DMS53 (cell line): Measurements from ENCODE around the gene HECW1.

Experiments used
- DNase-seq: peaks from one replicate; lab custom pipeline; 2025; lab: John Stamatoyannopoulos, UW

HECW1 gene

DNA sequence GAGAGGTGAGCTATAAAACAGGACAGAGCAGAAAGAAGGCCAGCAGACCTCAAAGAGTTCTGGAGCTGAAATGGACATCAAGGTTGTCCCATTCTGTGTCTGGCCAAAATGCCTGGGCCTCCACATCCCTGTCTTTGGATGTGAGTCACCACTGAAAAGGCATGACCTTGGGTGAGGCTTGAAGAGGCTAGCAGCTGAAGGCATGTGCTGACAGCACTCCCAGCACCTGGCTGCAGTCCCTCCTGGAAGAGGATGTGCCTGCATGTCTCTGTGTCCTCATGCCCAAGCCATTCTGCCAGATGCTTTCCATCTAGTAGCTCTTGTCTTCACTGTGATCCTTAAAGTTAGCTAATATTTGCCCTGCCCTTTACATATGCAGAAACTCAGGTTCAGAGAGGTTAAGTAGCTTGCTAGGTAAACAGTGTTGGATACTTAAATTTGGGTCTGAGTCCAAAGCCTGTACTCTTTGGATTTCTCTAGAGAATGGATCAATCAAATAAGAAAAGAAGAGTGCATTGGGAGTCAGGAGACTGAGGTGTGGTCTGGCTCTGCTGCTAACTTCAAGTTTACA lies 35.8 kb downstream of the HECW1 start:
- peak; percentile 82 for DNase-seq

DNA sequence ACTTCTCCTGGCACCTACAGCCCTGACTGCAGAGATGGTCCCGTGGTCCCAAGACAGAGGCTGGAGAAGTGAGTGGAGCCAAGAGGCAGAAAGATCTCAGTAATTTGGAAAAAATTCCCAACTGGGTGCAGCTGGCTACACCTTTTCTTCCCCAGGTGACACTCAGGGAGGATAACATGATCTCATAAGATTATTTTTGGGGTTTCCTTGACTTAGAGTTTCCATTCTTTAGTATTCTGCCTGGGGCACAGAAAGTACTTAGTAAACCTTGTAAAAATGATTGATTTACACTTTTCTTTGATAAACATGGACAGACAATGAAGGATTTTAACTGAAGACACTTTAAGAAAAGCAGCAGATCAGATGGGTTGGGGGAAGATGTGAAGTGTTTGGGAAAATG lies 38.6 kb downstream of the HECW1 start:
- DNase-seq = no peak

DNA sequence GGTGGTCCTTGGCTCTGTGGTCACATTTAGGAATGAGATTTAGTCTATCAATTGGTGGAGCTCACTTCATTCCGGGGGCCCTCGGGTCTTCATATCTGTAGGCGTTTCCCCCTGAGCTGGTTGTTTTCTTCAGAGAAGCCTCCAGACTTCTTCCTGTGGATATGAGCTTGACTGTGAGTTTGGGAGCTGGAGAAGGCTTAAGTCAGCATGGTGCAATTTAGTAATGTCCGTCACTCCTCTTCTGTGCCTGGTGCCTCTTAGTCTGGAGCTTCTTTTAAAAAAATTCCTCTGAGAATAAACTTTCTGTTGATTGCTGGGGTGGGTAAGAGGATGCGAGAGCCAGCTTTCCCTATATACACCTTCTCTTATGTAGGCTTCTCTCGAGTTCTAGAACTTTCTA lies 40.2 kb downstream of the HECW1 start:
- DNase-seq = no peak

DNA sequence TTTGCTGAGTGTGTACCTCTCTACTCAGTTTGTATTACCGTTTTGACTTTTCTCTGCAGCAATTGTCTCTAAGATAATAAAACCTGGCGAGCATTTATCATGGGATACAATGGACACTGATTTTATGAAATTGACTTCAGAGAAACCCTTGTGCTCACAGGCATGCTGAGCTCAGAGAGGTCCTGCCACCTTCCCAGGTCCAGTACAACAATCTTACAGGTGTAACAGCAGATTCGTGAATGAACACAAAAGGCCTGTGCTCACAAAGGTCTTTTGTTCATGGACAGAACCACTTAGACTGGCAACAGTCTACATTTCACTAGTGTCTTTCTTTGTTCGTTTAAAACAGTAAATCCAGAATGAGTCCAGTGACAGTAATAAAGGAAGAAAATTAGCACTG lies 43.2 kb downstream of the HECW1 start:
- DNase-seq = no peak

DNA sequence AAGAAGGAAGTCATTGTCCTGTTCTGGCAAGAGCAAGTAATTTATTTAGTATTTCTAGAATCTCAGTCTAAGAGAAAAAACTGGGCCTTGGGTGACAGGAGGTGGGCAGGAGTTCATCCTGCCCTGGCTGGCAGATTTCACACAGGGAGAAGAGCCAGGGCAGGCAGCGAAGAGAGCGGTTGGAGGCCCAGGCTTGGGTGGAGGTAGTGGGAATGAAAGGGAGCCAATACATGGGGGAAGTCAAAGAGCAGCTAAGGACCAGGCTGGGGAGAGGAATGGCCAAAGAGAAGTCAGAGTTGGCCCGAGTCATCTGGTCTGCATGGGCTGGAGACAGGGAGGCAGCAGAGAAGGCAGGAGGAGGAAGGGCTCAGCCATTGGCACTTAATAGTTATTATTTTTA lies 51.4 kb downstream of the HECW1 start:
- no peak for DNase-seq

DNA sequence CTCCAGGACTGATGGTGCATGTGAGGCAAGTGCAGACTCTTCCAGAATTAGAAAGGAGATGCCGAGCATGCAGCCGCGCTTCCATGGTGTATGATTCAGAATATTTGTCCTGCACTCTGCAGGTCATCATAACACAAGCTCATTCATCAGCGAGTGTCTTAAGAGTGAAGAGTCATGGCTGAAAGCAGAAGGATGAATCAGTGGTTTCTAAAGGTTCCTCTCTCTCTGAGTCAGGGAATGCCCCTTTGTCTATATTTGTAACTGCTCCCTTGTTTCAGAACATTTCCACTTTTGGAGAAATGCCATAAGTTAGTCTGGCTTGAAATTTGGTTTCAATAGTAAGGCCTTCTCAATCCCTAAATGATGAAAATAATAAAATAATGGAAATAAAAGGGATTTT lies 52.3 kb downstream of the HECW1 start:
- peak; percentile 43 for DNase-seq

DNA sequence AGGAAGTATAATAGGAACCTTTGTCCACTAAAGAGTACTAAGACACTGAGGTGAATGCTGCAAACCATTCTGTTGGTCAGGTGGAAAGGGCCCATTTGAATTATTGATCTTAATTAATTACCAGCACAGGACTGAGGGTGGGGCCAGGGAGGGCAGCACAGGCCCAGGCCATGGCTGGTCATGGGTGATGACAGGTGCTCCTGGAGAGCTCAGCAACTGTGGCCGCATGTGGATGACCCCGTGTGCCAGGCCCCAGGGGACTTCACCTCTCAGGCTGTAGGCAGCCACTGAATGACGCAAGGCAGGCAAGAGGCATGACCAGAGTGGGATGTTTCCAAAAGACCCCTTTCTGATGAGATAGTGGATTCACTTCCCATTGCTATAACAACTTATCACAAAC lies 54.2 kb downstream of the HECW1 start:
- DNase-seq = no peak

DNA sequence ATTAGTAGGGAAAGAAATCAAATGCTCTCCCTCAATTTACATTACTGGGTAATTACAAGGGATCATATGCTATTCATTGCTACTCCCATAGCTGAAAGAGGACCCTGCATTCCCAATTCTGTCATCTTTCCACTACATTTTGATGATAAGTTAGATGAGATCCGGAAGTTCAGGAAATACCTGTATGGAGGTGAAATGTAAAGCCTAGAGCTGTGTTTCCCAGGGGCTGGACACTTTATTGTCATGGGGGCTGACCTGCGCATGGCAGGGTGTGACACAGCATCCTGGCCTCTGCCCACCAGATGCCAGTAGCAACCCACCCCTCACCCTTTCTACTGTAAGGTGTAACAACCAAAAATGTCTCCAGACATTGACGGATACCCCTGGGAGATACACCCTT lies 56.6 kb downstream of the HECW1 start:
- DNase-seq = no peak

DNA sequence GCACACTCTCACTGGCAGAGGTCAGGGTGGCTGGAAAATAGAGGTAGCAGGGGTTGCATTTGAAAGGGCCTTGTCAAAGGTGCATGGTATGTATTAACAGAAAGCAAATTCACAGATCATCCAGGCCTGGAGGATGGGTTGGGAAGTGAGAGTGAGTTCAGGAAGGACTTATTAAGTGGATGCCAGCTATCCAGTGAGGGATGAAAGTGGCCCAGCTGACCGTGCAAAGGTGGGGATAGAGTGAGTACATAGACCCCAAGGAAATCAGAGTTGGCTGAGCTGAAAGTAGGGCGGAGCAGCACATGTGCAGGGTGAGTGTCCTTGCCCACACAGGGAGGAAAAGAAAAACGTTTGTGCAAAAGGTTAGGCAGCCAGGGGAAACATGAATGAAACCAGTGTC lies 58.1 kb downstream of the HECW1 start:
- DNase-seq = no peak

DNA sequence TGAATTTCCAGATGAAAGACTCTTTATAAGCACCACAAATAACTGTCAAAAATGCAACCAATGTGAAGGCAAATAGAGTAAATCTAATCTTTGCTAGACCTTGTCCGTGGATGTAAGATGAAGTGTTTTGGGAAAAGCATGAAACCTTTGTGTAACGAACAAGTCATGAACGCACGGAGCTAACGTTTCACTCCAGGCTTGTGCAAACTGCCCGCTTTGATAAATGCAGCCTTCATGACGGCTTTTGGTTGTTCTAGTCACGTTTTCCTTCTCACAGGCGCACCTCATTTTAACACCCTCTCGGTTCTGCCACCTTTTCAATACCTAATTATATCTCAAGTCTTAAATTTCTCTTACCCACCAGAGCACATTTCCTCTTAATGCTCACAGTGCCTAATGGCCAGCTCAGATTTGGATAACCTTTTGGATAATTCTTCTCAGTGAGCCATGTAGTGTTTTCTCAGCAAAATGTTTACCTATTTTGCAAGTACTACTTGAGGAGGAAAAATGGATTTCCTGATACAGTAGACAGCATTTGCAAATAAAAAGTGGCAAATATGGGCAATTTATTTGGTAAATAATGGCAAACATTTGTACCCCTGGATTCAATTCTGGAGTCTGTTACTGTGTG lies 63.2 kb downstream of the HECW1 start:
- no peak for DNase-seq

DNA sequence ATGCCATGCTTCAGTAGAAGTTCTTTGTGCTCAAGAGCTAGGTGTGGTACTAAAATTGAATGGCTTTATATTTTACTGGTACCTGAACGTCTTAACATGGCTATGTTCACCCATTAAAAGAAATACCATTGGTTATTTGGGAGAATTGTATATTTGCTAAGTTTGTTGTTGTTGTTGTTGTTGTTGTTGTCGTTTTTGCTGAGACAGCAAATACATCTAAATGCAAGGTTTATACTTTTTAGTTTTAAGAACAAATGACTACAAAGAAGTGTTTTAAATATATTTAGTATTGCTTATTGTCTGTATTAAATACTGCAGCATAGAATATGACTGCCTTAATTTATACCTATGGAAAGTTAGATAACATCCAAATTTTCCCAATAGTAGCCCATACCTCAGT lies 66.9 kb downstream of the HECW1 start:
- no peak for DNase-seq

DNA sequence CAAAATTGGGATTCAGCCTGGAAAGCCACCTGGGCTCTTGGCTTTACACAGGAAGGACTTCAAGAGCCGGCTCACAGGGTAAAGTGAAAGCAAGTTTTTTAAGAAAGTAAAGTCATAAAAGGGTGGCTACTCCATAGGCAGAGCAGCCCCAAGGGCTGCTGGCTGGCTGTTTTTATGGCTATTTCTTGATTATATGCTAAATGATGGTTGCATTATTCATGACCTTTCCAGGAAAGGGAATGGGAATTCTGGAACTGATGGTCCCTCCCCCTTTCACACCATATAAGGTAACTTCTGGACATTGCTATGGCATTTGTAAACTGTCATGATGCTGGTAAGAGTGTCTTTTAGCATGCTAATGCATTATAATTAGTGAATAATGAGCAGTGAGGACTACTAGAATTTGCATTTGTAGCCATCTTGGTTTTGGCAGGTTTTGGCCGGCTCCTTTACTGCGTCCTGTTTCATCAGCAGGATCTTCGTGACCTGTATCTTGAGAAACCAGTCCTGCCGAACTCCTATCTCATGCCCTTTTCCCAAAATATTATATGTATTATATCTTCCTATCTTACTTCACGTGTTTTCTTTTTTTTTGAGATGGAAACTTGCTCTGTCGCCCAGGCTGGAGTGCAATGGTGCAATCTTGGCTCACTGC lies 80.5 kb downstream of the HECW1 start:
- DNase-seq = no peak

DNA sequence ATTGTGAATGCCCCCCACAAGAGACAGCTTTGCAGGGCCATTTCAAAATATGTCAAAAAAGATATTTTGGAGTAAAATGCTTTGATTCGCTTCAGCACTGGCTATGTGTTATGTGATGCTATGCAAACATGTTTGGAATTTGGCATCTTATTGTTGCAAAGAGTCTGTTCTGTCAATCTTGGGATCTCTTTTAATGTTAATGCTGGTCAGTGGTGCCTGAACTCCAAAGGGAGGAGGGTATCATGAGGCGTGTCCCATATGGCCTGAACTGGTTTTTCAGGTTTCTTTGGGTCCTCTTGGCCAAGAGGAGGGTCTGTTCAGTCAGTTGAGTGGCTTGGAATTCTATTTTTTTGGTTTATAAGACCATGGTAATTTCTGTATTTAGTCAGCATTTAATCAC lies 81.4 kb downstream of the HECW1 start:
- DNase-seq = peak; percentile 75

DNA sequence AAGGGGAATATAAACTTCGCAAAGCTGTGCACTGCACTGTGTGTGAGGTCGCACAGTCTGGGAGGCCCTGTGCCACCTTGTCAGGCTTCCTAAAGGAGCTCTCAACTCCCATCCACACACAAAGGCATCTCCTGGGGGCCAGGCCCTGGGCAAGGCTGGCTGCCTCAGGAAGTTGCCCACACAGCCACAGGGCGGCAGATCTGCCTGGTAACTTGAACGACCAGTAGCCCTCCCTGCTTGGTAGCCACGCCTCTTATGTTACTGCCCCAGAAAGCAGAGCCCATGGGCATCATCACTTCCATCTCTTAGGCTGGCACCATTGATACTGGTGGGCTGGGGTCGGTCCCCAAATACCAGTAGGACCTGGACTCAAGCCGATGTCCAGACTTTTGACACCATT lies 82.8 kb downstream of the HECW1 start:
- DNase-seq = no peak

DNA sequence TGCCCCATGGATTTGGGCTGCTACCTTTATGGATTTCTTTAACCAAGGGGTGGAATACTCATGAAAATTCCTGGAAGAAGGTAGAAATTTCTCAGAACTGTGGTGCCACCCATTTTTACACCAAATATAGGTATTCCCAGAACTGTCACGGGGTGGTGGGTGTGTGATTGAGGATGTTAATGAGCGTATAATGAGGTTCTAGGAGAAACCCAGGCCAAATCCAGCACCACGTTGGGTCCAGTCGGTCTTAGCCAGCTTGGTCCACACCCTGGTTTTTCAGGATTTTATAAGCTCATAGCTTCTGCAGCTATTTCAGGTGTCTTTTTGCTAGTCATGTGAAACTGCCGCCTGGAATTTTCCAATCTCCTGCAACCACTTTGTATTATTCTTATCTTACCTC lies 83.3 kb downstream of the HECW1 start:
- no peak for DNase-seq

DNA sequence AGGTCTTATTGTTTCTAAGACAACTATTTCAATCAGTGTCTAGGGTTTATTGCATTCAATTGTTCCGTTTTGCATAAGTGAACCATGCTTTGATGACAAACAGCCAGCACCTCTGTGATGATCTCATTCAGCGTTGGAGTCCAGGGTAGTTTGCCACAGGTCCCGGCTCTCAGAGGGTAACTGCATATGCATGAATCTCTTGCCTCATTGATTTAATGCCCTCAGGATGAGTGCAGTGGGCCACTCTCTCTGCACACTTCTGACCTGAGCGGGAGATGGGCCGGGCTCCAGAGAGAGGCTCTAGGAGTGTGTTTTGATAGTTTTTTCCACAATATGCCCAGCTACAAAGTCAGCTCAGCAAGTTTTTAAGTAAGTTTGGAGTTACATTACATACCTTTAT lies 83.9 kb downstream of the HECW1 start:
- no peak for DNase-seq

DNA sequence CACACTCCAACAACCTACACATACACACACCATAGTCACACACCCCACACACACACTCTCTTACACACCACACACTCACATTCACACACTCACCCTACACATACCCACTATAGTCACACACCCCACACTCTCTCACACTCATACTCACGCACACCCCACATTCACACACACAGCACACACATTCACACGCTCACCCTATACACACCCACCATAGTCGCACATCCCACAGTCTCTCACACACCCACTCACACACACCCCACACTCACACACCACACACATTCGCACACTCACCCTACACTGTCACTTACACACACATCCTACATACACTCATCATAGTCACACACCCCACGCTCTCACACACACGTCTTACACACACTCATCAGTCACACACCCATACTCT lies 85.6 kb downstream of the HECW1 start:
- no peak for DNase-seq

DNA sequence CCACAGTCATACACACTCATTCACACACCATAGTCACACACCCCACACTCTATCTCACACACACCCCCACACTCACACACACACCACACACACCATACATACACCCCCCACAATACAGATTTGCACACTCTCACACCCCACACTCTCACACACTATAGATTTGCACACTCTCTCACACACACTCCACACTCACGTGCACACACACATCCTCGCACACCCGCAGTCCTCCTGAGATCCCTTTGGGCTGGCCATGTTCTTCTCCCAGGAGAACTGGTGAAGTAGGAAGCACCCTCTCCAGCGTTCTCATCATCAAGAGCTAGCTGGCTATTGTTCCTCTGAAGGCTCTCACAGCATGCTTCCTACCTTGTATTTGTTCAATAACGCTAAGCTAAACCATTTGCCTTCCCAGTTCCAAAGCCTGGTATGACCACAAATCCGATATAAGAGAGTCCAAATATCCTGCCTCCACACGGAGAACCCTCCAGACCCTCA lies 86.2 kb downstream of the HECW1 start:
- DNase-seq = peak; percentile 90

DNA sequence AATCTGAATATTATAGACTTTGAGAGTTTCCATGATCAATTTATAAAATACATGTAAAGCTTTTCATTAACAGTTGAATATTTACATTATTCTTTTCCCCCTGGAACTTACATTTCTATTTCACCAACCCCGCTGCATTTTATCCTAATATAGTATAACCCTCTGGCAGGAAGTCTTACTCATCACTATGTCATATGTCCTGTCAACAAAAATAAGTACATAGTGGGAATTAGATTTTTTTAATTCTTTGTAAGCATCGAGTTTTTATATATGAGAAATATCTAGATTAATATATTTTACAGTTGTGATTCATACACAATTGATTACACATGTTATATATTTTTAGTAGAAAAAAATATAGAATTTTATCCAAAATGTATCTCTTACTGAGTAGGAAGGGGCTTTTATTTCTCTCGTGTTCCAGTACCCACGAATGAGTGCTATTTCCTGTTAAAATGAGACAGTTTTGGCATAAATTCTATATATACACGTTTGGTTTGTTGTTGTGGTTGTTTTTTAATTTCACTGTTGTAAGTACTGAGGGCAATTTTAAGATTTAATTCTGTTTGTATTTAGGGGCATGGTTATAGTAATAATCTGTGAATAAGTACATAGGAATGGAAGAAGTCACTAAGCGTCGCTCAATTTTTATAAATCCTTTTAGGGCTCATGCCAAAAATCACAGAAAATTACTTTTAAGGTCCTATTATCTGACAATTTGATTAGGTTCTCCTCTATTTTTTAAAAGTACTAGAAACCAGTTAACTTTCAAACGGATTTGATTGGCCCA lies 87.1 kb downstream of the HECW1 start:
- peak; percentile 62 for DNase-seq

DNA sequence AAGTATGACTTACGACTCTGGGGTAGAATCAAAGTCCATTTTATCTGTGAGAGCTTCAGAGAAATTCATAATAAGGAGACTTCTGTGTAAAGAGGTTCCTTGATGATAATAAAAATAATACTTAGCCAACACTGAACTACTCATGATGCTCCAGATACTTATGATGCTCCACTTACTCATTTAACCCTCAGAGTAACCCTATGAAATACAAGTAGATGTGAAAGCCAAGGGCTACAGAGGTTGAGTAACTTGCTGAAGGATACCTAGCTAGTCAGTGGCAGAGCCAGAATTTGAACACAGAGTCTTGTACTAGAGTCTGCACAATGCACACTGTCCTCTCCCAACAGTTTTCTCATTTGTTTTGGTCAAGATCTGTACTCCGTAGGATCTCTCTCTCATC lies 89.5 kb downstream of the HECW1 start:
- no peak for DNase-seq

DNA sequence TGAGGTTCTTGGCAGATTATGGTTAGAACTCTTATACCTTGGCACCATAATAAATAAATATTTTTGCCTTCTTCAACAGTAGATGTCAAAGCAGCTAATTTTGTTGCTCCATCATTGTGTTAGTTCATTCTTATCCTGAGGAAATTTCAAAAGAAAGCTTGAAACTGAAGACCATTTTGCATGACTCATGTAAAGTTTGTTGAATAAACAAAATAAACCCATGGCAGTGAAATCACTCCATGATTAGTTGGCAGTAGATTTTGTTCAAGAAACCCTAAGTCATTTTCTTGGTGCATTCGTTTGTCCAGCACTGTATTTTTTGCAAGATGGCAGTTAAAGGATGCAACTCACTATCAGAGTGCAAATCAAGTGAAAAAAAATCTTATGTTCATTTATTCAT lies 91.6 kb downstream of the HECW1 start:
- DNase-seq = no peak

DNA sequence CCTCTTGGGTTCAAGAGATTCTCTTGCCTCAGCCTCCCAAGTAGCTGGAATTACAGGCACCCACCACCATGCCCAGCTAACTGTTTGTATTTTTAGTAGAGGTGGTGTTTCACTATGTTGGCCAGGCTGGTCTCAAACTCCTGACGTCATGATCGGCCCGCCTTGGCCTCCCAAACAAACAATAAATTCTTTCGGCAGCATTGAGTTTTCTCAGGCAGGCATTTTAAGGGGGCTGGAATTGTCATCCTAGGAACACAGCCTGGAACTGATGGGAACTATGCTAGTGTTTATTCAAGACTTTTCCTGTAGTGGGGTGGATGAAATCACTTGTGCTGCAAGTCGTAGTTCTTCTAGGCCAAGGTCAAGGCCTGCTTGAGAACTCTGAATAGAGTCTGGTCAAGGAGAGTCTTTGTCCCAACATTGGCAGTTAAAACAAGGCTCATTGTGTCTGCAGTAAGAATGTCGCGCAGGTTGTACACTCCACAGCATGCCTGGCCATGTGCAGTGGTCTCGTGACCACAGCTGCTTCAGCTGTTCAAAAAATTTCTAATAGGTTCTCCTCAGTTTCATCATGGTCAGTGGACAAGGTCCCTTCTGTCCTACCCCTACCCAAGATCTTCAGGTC lies 92.8 kb downstream of the HECW1 start:
- DNase-seq = no peak

DNA sequence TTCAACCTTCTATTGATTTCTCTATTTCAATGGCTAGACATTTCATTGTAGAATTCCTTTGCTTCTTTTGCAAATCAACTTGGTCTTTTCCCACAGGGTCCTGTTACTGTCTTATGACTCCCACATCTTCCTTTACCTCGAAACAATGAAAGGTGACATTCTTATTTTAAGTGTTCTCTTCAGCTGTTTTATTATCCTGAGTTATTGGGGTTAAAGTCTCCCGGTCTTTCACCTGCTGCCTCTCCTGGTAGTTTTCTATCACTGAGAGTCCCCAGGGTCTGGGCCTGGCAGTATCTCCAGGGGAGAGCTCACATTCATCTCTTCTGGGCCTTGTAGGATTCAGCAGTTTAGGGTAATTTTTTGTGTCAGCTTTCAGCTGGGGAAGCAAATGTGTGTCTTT lies 95.8 kb downstream of the HECW1 start:
- no peak for DNase-seq
